DOHH2 (cell line): ENCODE data around the gene WASL.

Experiments
- H3F3A ChIP-seq: fragments of 200-600 bp; sonication (generic), shearing (Covaris generic); 2 replicates; pipeline ENCODE4 v1.6.0; 2016; ENCODE audit warnings: antibody characterized with exemption, mild to moderate bottlenecking; ENCODE audit not compliant: control insufficient read depth, insufficient read depth
- H3K27ac ChIP-seq: fragments of 200-600 bp; sonication (generic); 2 replicates; pipeline ENCODE4 v1.5.1; 2014; ENCODE audit warnings: low read depth, mild to moderate bottlenecking, low read length, moderate library complexity
- H3K27me3 ChIP-seq: fragments of 200-600 bp; sonication (generic); 2 replicates; pipeline ENCODE4 v1.6.1; 2014; ENCODE audit warnings: mild to moderate bottlenecking, low read length, mixed read lengths; ENCODE audit not compliant: control insufficient read depth
- H3K36me3 ChIP-seq: fragments of 200-600 bp; sonication (generic); 2 replicates; pipeline ENCODE4 v1.6.1; 2014; ENCODE audit warnings: mild to moderate bottlenecking, low read length, moderate library complexity, mixed read lengths; ENCODE audit not compliant: control insufficient read depth
- H3K4me1 ChIP-seq: fragments of 200-600 bp; sonication (generic); 2 replicates; pipeline ENCODE4 v1.6.1; 2014; ENCODE audit warnings: mild to moderate bottlenecking, low read length, mixed read lengths; ENCODE audit not compliant: control insufficient read depth
- H3K4me2 ChIP-seq: fragments of 200-600 bp; sonication (generic); 2 replicates; pipeline ENCODE4 v1.6.0; 2014; ENCODE audit warnings: mild to moderate bottlenecking, low read length, moderate library complexity
- H3K4me3 ChIP-seq: fragments of 200-600 bp; sonication (generic); 2 replicates; pipeline ENCODE4 v1.5.1; 2014; ENCODE audit warnings: mild to moderate bottlenecking, low read length, mixed read lengths
- H3K79me2 ChIP-seq: fragments of 200-600 bp; sonication (generic); 2 replicates; pipeline ENCODE4 v1.6.1; 2014; ENCODE audit warnings: mild to moderate bottlenecking, low read length, mixed read lengths; ENCODE audit not compliant: control insufficient read depth
- H3K9me2 ChIP-seq: fragments of 200-600 bp; sonication (generic); replicated peaks from 2 replicates; pipeline ENCODE4 v1.6.1; 2014; ENCODE audit warnings: mild to moderate bottlenecking, low read length, mixed read lengths; ENCODE audit not compliant: control insufficient read depth
- H3K9me3 ChIP-seq: fragments of 200-600 bp; sonication (generic); 2 replicates; pipeline ENCODE4 v1.6.1; 2014; ENCODE audit warnings: antibody characterized with exemption, low read length, mixed read lengths; ENCODE audit not compliant: control insufficient read depth, insufficient read depth
- H4K20me1 ChIP-seq: fragments of 200-600 bp; sonication (generic); 2 replicates; pipeline ENCODE4 v1.6.0; 2014; ENCODE audit warnings: low read depth, mild to moderate bottlenecking, antibody characterized with exemption, low read length, moderate library complexity; ENCODE audit not compliant: control insufficient read depth, insufficient read depth
- EZH2phosphoT487 ChIP-seq: fragments of 200-600 bp; sonication (generic); IDR thresholded peaks from 2 replicates; pipeline ENCODE4 v1.6.1; 2017; ENCODE audit warnings: borderline replicate concordance, mild to moderate bottlenecking, antibody characterized with exemption, low read length, moderate library complexity, mixed read lengths
- TF ChIP-seq, protein P1 (sequence below): fragments of 200-600 bp; sonication (generic); IDR thresholded peaks from one replicate; pipeline ENCODE4 v1.5.1; 2014; ENCODE audit warnings: antibody characterized with exemption, mild to moderate bottlenecking, low read depth, low read length; ENCODE audit not compliant: poor library complexity, severe bottlenecking

WASL gene

DNA sequence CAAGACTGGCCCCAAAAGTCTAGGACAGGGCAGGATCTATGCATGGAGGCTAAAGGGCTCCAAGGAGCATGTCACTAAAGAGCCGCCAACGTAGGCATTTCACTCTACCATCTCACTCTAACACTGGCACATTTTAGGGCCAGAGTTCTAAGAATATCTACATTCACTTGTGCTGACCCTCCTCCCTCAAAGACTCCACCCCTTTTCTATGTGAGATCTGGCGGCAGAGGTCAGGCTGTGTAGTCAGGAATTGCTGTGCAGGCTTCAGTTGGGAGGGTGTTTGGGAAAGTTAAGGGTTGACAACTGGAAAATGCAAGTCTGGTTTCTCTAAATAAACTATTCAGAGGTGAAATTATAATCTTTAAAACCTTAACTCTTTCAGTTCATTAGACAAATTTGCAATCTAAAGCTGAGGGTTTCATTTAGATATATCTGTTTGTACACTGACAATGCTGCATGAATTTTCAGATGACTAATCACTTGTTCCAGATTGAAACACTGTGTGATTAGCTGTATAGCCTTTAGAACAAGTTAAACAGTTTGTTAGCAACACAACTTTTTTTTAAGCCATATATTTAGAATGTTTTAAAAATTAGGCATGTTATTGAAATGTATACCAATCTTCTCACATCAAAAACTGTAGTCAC lies 74.9 kb downstream of the WASL start:
- H3F3A ChIP-seq, result no peaks in the 10 kb centered on the region
- no peaks in the 10 kb centered on the region for H4K20me1 ChIP-seq
- no peaks in the 10 kb centered on the region for H3K27me3 ChIP-seq
- no peak overlapping the region for H3K27ac ChIP-seq
- H3K4me2 ChIP-seq, result no peak overlapping the region
- no peak for TF ChIP-seq EZH2phosphoT487
- TF ChIP-seq, protein P1, sequence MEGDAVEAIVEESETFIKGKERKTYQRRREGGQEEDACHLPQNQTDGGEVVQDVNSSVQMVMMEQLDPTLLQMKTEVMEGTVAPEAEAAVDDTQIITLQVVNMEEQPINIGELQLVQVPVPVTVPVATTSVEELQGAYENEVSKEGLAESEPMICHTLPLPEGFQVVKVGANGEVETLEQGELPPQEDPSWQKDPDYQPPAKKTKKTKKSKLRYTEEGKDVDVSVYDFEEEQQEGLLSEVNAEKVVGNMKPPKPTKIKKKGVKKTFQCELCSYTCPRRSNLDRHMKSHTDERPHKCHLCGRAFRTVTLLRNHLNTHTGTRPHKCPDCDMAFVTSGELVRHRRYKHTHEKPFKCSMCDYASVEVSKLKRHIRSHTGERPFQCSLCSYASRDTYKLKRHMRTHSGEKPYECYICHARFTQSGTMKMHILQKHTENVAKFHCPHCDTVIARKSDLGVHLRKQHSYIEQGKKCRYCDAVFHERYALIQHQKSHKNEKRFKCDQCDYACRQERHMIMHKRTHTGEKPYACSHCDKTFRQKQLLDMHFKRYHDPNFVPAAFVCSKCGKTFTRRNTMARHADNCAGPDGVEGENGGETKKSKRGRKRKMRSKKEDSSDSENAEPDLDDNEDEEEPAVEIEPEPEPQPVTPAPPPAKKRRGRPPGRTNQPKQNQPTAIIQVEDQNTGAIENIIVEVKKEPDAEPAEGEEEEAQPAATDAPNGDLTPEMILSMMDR, result no peak
- H3K36me3 ChIP-seq, result no peaks in the 10 kb centered on the region
- no peaks in the 10 kb centered on the region for H3K9me3 ChIP-seq
- H3K79me2 ChIP-seq, result no peaks in the 10 kb centered on the region
- no peaks in the 10 kb centered on the region for H3K9me2 ChIP-seq
- no peaks in the 10 kb centered on the region for H3K4me1 ChIP-seq
- H3K4me3 ChIP-seq, result no peak overlapping the region

DNA sequence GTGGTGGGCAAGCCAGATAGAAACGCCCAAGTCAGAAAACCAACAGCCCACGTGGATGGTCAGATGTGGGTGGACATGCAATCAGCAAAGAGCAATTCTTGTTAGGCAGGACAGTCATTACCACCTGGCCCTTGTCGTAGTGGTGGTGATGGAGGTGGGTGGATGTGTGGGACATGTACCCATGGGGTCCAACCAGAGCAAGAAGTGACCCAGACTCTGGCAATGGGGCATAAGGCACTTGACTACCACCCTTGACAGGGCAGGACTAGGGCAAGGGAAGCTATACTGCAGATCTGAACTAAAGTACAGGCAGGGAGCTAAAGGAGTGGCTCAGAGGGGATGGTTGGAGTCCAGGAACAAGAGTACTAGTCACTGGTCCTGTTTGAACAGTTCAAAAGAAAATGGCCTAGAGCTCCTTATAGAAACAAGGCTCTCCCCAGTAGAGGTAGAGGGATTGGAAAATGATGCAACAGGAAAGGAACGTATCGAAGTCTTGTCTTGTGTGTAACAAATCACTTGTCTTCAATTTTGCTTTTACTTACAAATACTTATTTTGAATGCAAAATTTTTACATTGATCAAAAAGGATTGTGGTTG lies 75.6 kb downstream of the WASL start:
- no peak overlapping the region for H3K4me2 ChIP-seq
- H3F3A ChIP-seq, result no peaks in the 10 kb centered on the region
- H3K9me2 ChIP-seq, result no peaks in the 10 kb centered on the region
- H3K9me3 ChIP-seq, result no peaks in the 10 kb centered on the region
- no peak overlapping the region for H3K27ac ChIP-seq
- no peaks in the 10 kb centered on the region for H3K36me3 ChIP-seq
- H3K27me3 ChIP-seq, result no peaks in the 10 kb centered on the region
- no peak overlapping the region for H3K4me3 ChIP-seq
- H3K79me2 ChIP-seq, result no peaks in the 10 kb centered on the region
- H3K4me1 ChIP-seq, result no peaks in the 10 kb centered on the region
- TF ChIP-seq, protein P1, result no peak
- no peak for TF ChIP-seq EZH2phosphoT487
- H4K20me1 ChIP-seq, result no peaks in the 10 kb centered on the region

DNA sequence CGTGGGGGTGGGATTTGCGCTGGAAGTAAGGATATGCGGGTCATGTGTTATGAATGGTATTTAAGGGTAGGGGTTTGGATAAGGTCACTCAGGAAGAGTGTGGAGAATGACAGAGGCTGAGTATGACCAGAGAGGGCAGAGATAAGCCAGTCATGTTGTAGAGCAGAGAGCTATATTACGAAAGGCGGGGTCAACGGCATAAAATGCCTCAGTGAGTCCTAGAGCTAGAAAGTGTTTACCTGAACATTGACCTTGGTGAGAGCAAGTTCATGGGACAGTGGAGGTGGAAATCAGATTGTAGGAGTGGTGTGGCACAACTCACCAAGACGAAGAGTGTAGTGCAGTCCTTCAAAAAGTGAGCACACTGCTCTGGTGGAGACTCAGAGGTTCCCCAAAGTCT lies 79.3 kb downstream of the WASL start:
- no peaks in the 10 kb centered on the region for H3K9me2 ChIP-seq
- no peaks in the 10 kb centered on the region for H4K20me1 ChIP-seq
- H3K4me2 ChIP-seq, result no peak overlapping the region
- TF ChIP-seq, protein P1, result no peak
- TF ChIP-seq EZH2phosphoT487, result no peak
- H3K27me3 ChIP-seq, result peaks cover 7% of the 10 kb centered on the region; the same call in 1 of the 2 replicates
- no peak overlapping the region for H3K4me3 ChIP-seq
- H3F3A ChIP-seq, result no peaks in the 10 kb centered on the region
- H3K4me1 ChIP-seq, result no peaks in the 10 kb centered on the region
- no peak overlapping the region for H3K27ac ChIP-seq
- H3K79me2 ChIP-seq, result no peaks in the 10 kb centered on the region
- no peaks in the 10 kb centered on the region for H3K36me3 ChIP-seq
- no peaks in the 10 kb centered on the region for H3K9me3 ChIP-seq
